ENCODE data around the gene PAK1IP1. TPM values are rescaled to one million over a fixed set of nuclear protein-coding genes. Genes with fewer than 3 reads are reported as not detected.

Gene PAK1IP1
- total and polyA plus RNA-seq, 4 experiments from 2014 or later: 7.2 to 17.1 (median 9.5) TPM

- Histone ChIP-seq H3K27me3 (ENCODE audit: insufficient read depth, low read length) (no peaks in the 10 kb centered on the region), H3K36me3 (ENCODE audit: insufficient read depth, low read length) (peaks cover 12% of the 10 kb centered on the region), H3K4me1 (ENCODE audit: insufficient read depth, low read length) (peaks cover 34% of the 10 kb centered on the region), H3K4me3 (ENCODE audit: low read length in 2 of 2) (peak overlapping the region in 1 of 2 donors; percentile 45), H3K27ac (ENCODE audit: low read depth, low read length) (no peak overlapping the region), H3K9me3 (ENCODE audit: control insufficient read depth in 1 of 2, low read length in 2 of 2) (no peaks in the 10 kb centered on the region)
- Mint-ChIP-seq H3K4me3 (peak overlapping the region; percentile 67 to 100 (median 98)), H3K4me1 (peaks cover 20 to 38% (median 30%) of the 10 kb centered on the region in 4 donors), H3K36me3 (peaks cover 3 to 16% of the 10 kb centered on the region in 2 donors), H3K9me3 (peaks cover 0 to 6% (median 0%) of the 10 kb centered on the region in 8 donors), H3K27me3 (peaks cover 2 to 6% of the 10 kb centered on the region in 2 donors), H3K27ac (peak overlapping the region; percentile 71 to 100 (median 100))
- intact Hi-C loops (cut with micrococcal nuclease): loop anchor here (5.0 to 10.0 kb wide), 3 partner anchors 112 to 1314 kb away; no protein-coding TSS in a partner anchor
- no peak for DNase-seq
- ChIA-PET CTCF (ENCODE audit: partially characterized antibody) (no interaction called here), POLR2A (ENCODE audit: partially characterized antibody) (interaction anchor here (5.0 kb wide), 1 partner anchor 28 kb away, joined by 103 read pairs; the partner anchor contains the start of gene TMEM14C)
Observed at GRCh38 chr6:10692965-10693538, 1.7 kb upstream of the PAK1IP1 start.

- no peak for DNase-seq
- peaks cover 25 to 50% (median 34%) of the 10 kb centered on the region in 4 donors for H3K4me1 Mint-ChIP-seq
- Histone ChIP-seq H3K4me3 (ENCODE audit: low read length in 2 of 2) (peak overlapping the region; percentile 45 to 88), H3K4me1 (ENCODE audit: insufficient read depth, low read length) (peaks cover 34% of the 10 kb centered on the region), H3K36me3 (ENCODE audit: insufficient read depth, low read length) (peaks cover 21% of the 10 kb centered on the region), H3K9me3 (ENCODE audit: control insufficient read depth in 1 of 2, low read length in 2 of 2) (no peaks in the 10 kb centered on the region), H3K27me3 (ENCODE audit: insufficient read depth, low read length) (no peaks in the 10 kb centered on the region), H3K27ac (ENCODE audit: low read depth, low read length) (peak overlapping the region; percentile 92)
- H3K27ac Mint-ChIP-seq: peak overlapping the region; percentile 100
- intact Hi-C loops (cut with micrococcal nuclease): loop anchor here (2.0 to 10.0 kb wide), 3 partner anchors 110 to 290 kb away; no protein-coding TSS in a partner anchor
- CTCF ChIA-PET (ENCODE audit: partially characterized antibody): interaction anchor here (0.6 to 2.3 kb wide), 8 partner anchors 8 to 527 kb away, joined by 3 to 7 read pairs (median 4); no protein-coding TSS in a partner anchor
- POLR2A ChIA-PET (ENCODE audit: partially characterized antibody): interaction anchor here (0.6 to 5.0 kb wide), 16 partner anchors 10 to 398 kb away, joined by 3 to 103 read pairs (median 4); partner anchors contain the start of genes MAK, SMIM13, TMEM14B and TMEM14C
- peaks cover 17 to 26% of the 10 kb centered on the region in 2 donors for H3K36me3 Mint-ChIP-seq
- peaks cover 0 to 6% (median 0%) of the 10 kb centered on the region in 8 donors for H3K9me3 Mint-ChIP-seq
- peak overlapping the region; percentile 93 to 100 (median 98) for H3K4me3 Mint-ChIP-seq
- H3K27me3 Mint-ChIP-seq: peaks cover 2 to 6% of the 10 kb centered on the region in 2 donors
Observed at GRCh38 chr6:10695086-10695657, 400 bp downstream of the PAK1IP1 start.

GRCh38 chr6:10696655-10697054 is 1.9 kb downstream of the PAK1IP1 start:
- H3K9me3 ChIP-seq (ENCODE audit: control insufficient read depth in 1 of 2, low read length in 2 of 2): no peaks in the 10 kb centered on the region
- H3K9me3 Mint-ChIP-seq: peaks cover 0 to 6% (median 0%) of the 10 kb centered on the region in 8 donors
- CTCF ChIA-PET (ENCODE audit: partially characterized antibody): interaction anchor here (2.3 kb wide), 1 partner anchor 23 kb away, joined by 5 read pairs; no protein-coding TSS in a partner anchor
- intact Hi-C loops (cut with micrococcal nuclease): loop anchor here (10.0 kb wide), 2 partner anchors 108 to 292 kb away; no protein-coding TSS in a partner anchor
- no peak overlapping the region for H3K27ac ChIP-seq (ENCODE audit: low read depth, low read length)
- H3K36me3 Mint-ChIP-seq: peaks cover 30 to 40% of the 10 kb centered on the region in 2 donors
- POLR2A ChIA-PET (ENCODE audit: partially characterized antibody): interaction anchor here (1.8 to 5.0 kb wide), 2 partner anchors 24 to 50 kb away, joined by 4 to 103 read pairs; partner anchors contain the start of genes TMEM14B and TMEM14C
- H3K4me1 ChIP-seq (ENCODE audit: insufficient read depth, low read length): peaks cover 34% of the 10 kb centered on the region
- no peaks in the 10 kb centered on the region for H3K27me3 ChIP-seq (ENCODE audit: insufficient read depth, low read length)
- peaks cover 25 to 61% (median 37%) of the 10 kb centered on the region in 4 donors for H3K4me1 Mint-ChIP-seq
- H3K36me3 ChIP-seq (ENCODE audit: insufficient read depth, low read length): peaks cover 21% of the 10 kb centered on the region
- no peak for DNase-seq
- peak overlapping the region in 6 of 8 donors; percentile 6 to 57 (median 18) for H3K4me3 Mint-ChIP-seq
- H3K27ac Mint-ChIP-seq: peak overlapping the region in 6 of 7 donors; percentile 1 to 100 (median 77)
- peaks cover 2 to 6% of the 10 kb centered on the region in 2 donors for H3K27me3 Mint-ChIP-seq
- H3K4me3 ChIP-seq (ENCODE audit: low read length in 2 of 2): no peak overlapping the region

GRCh38 chr6:10713962-10714361 is 19.2 kb downstream of the PAK1IP1 start:
- Histone ChIP-seq H3K4me3 (ENCODE audit: low read length in 2 of 2) (no peak overlapping the region), H3K27ac (ENCODE audit: low read depth, low read length) (no peak overlapping the region), H3K27me3 (ENCODE audit: insufficient read depth, low read length) (no peaks in the 10 kb centered on the region), H3K9me3 (ENCODE audit: control insufficient read depth in 1 of 2, low read length in 2 of 2) (no peaks in the 10 kb centered on the region), H3K36me3 (ENCODE audit: insufficient read depth, low read length) (peaks cover 8% of the 10 kb centered on the region), H3K4me1 (ENCODE audit: insufficient read depth, low read length) (no peaks in the 10 kb centered on the region)
- no peaks in the 10 kb centered on the region for H3K27me3 Mint-ChIP-seq
- intact Hi-C loops (cut with micrococcal nuclease): no loop called here
- no peak for DNase-seq
- POLR2A ChIA-PET (ENCODE audit: partially characterized antibody): no interaction called here
- H3K27ac Mint-ChIP-seq: peak overlapping the region in 1 of 7 donors; percentile 29
- H3K9me3 Mint-ChIP-seq: peaks cover 0 to 5% (median 0%) of the 10 kb centered on the region in 8 donors
- no peak overlapping the region for H3K4me3 Mint-ChIP-seq
- no peaks in the 10 kb centered on the region for H3K4me1 Mint-ChIP-seq
- CTCF ChIA-PET (ENCODE audit: partially characterized antibody): no interaction called here
- peaks cover 10 to 12% of the 10 kb centered on the region in 2 donors for H3K36me3 Mint-ChIP-seq

GRCh38 chr6:10719296-10719963 is 24.7 kb downstream of the PAK1IP1 start:
- Histone ChIP-seq H3K4me1 (ENCODE audit: insufficient read depth, low read length) (peaks cover 40% of the 10 kb centered on the region), H3K27me3 (ENCODE audit: insufficient read depth, low read length) (no peaks in the 10 kb centered on the region), H3K27ac (ENCODE audit: low read depth, low read length) (peak overlapping the region; percentile 58), H3K36me3 (ENCODE audit: insufficient read depth, low read length) (no peaks in the 10 kb centered on the region), H3K4me3 (ENCODE audit: low read length in 2 of 2) (peak overlapping the region in 1 of 2 donors; percentile 58), H3K9me3 (ENCODE audit: control insufficient read depth in 1 of 2, low read length in 2 of 2) (no peaks in the 10 kb centered on the region)
- Mint-ChIP-seq H3K36me3 (peaks cover 0 to 3% of the 10 kb centered on the region in 2 donors), H3K4me1 (peaks cover 23 to 44% (median 34%) of the 10 kb centered on the region in 4 donors), H3K27ac (peak overlapping the region; percentile 61 to 90 (median 81)), H3K27me3 (no peaks in the 10 kb centered on the region), H3K4me3 (peak overlapping the region; percentile 75 to 88 (median 78)), H3K9me3 (peaks cover 0 to 5% (median 0%) of the 10 kb centered on the region in 8 donors)
- DNase-seq: peak; percentile 26 to 68 (median 31)
- intact Hi-C loops (cut with micrococcal nuclease): no loop called here
- ChIA-PET POLR2A (ENCODE audit: partially characterized antibody) (interaction anchor here (0.8 to 6.3 kb wide), 4 partner anchors 9 to 28 kb away, joined by 4 to 118 read pairs (median 54); partner anchors contain the start of genes C6orf52, PAK1IP1 and TMEM14B), CTCF (ENCODE audit: partially characterized antibody) (interaction anchor here (0.9 to 2.8 kb wide), 6 partner anchors 8 to 81 kb away, joined by 3 to 9 read pairs (median 6); no protein-coding TSS in a partner anchor)

- Histone ChIP-seq H3K9me3 (ENCODE audit: control insufficient read depth in 1 of 2, low read length in 2 of 2) (no peaks in the 10 kb centered on the region), H3K4me1 (ENCODE audit: insufficient read depth, low read length) (peaks cover 43% of the 10 kb centered on the region), H3K27ac (ENCODE audit: low read depth, low read length) (peak overlapping the region; percentile 58), H3K27me3 (ENCODE audit: insufficient read depth, low read length) (no peaks in the 10 kb centered on the region), H3K4me3 (ENCODE audit: low read length in 2 of 2) (peak overlapping the region in 1 of 2 donors; percentile 58), H3K36me3 (ENCODE audit: insufficient read depth, low read length) (no peaks in the 10 kb centered on the region)
- Mint-ChIP-seq H3K9me3 (peaks cover 0 to 5% (median 0%) of the 10 kb centered on the region in 8 donors), H3K27ac (peak overlapping the region; percentile 61 to 90 (median 81)), H3K36me3 (peaks cover 0 to 3% of the 10 kb centered on the region in 2 donors), H3K27me3 (no peaks in the 10 kb centered on the region), H3K4me1 (peaks cover 23 to 49% (median 36%) of the 10 kb centered on the region in 4 donors), H3K4me3 (peak overlapping the region; percentile 75 to 88 (median 78))
- intact Hi-C loops (cut with micrococcal nuclease): no loop called here
- ChIA-PET CTCF (ENCODE audit: partially characterized antibody) (interaction anchor here (0.9 to 2.8 kb wide), 5 partner anchors 9 to 81 kb away, joined by 3 to 9 read pairs (median 6); no protein-coding TSS in a partner anchor), POLR2A (ENCODE audit: partially characterized antibody) (interaction anchor here (0.8 to 6.3 kb wide), 5 partner anchors 9 to 28 kb away, joined by 4 to 118 read pairs (median 6); partner anchors contain the start of genes C6orf52, PAK1IP1 and TMEM14B)
- no peak for DNase-seq
Observed at GRCh38 chr6:10719964-10720264, 25.1 kb downstream of the PAK1IP1 start.
